Stomach smooth muscle (tissue), 2 donors: Measurements from ENCODE around the gene CYP4F8.

ENCODE experiments used
- H3K27ac ChIP-seq: one replicate; pipeline ENCODE4 v1.7.0; 2013; ENCODE audit warnings: mild to moderate bottlenecking, low read length, inconsistent platforms
- H3K27me3 ChIP-seq, 2 donors: one replicate each; pipeline ENCODE4 v1.7.0; 2013; ENCODE audit warnings: low read length in 2 of 2; ENCODE audit not compliant: insufficient read depth in 2 of 2, control insufficient read depth in 1 of 2
- H3K36me3 ChIP-seq, 2 donors: one replicate each; pipeline ENCODE4 v1.7.0; 2013; ENCODE audit warnings: low read length in 2 of 2; ENCODE audit not compliant: control insufficient read depth in 2 of 2, insufficient read depth in 2 of 2
- H3K4me1 ChIP-seq: one replicate; pipeline ENCODE4 v1.7.0; 2013; ENCODE audit warnings: low read length; ENCODE audit not compliant: control insufficient read depth, insufficient read depth
- H3K4me3 ChIP-seq, 2 donors: one replicate each; pipeline ENCODE4 v1.7.0; 2013; ENCODE audit warnings: low read length in 2 of 2
- H3K9ac ChIP-seq, 2 donors: one replicate each; pipeline ENCODE4 v1.7.0; 2013; ENCODE audit warnings: low read length in 2 of 2, mild to moderate bottlenecking in 1 of 2
- H3K9me3 ChIP-seq, 2 donors: one replicate each; pipeline ENCODE4 v1.7.0; 2013; ENCODE audit warnings: low read length in 2 of 2; ENCODE audit not compliant: control insufficient read depth in 2 of 2
- donor health status: healthy.
- donor health status: Pancreatic carcinoma.

The CYP4F8 gene

GRCh38 chr19:15614507-15615379, at the start of gene CYP4F8:
CYP4F8 (plus strand) TSS chr19:15615218; CDS start chr19:15615617, 399 bp downstream.
- Histone ChIP-seq H3K4me1 (no peaks in the 10 kb centered on the region), H3K4me3 (no peak within 1 kb of the TSS), H3K36me3 (no peaks in the 10 kb centered on the region), H3K27me3 (peaks cover 0 to 24% of the 10 kb centered on the region in 2 donors), H3K9me3 (no peaks in the 10 kb centered on the region), H3K27ac (no peak within 1 kb of the TSS), H3K9ac (no peak within 1 kb of the TSS)

DNA sequence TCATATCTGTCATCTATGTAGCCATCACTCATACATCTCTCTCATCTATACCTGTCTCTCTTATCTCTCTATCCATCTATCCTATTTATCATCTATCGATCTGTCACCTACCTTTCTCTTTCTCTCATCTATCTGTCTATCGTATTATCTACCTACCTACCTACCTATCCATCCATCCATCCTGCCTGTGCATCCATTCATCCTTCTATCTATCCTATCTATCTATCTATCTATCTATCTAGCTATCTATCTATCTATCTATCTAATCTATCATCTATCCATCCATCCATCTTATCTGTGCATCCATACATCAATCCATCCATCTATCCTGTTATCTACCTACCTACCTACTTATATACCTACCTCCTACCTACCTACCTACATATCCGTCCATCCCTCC, 44.6 kb upstream of the CYP4F8 start:
- Histone ChIP-seq H3K9ac (no peak overlapping the region), H3K27ac (no peak overlapping the region), H3K9me3 (no peaks in the 10 kb centered on the region), H3K4me3 (no peak overlapping the region), H3K36me3 (no peaks in the 10 kb centered on the region), H3K4me1 (no peaks in the 10 kb centered on the region), H3K27me3 (peaks cover 12 to 17% of the 10 kb centered on the region in 2 donors)

DNA sequence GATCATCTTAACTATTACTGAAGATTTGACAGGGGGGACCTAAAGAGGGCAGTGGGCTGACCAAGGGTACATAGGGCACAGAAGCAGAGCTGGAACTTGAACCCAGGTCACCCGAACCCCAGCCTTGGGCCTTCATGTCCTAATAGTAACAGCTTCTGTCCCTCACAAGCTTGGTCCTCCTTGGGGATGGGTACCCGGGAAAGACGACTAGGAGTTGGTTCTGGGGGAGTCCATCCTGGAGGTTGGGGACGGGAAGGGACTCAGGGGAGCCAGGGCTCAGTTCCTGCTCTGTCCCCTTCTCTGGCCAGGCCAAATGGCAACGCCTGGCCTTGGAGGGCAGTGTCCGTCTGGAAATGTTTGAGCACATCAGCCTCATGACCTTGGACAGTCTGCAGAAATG, 39.6 kb upstream of the CYP4F8 start:
- Histone ChIP-seq H3K4me3 (no peak overlapping the region), H3K9me3 (no peaks in the 10 kb centered on the region), H3K4me1 (no peaks in the 10 kb centered on the region), H3K27ac (no peak overlapping the region), H3K9ac (no peak overlapping the region), H3K36me3 (no peaks in the 10 kb centered on the region), H3K27me3 (peaks cover 7 to 12% of the 10 kb centered on the region in 2 donors)

GRCh38 chr19:15576526-15577156, 38.4 kb upstream of the CYP4F8 start:
- H3K9me3 ChIP-seq: no peaks in the 10 kb centered on the region
- no peaks in the 10 kb centered on the region for H3K4me1 ChIP-seq
- H3K27me3 ChIP-seq: peaks cover 3 to 10% of the 10 kb centered on the region in 2 donors
- H3K9ac ChIP-seq: no peak overlapping the region
- H3K4me3 ChIP-seq: no peak overlapping the region
- H3K27ac ChIP-seq: no peak overlapping the region
- H3K36me3 ChIP-seq: no peaks in the 10 kb centered on the region

GRCh38 chr19:15577184-15577771, 37.7 kb upstream of the CYP4F8 start:
- Histone ChIP-seq H3K9me3 (no peaks in the 10 kb centered on the region), H3K4me1 (no peaks in the 10 kb centered on the region), H3K9ac (no peak overlapping the region), H3K4me3 (no peak overlapping the region), H3K27me3 (peaks cover 0 to 10% of the 10 kb centered on the region in 2 donors), H3K36me3 (no peaks in the 10 kb centered on the region), H3K27ac (no peak overlapping the region)

DNA sequence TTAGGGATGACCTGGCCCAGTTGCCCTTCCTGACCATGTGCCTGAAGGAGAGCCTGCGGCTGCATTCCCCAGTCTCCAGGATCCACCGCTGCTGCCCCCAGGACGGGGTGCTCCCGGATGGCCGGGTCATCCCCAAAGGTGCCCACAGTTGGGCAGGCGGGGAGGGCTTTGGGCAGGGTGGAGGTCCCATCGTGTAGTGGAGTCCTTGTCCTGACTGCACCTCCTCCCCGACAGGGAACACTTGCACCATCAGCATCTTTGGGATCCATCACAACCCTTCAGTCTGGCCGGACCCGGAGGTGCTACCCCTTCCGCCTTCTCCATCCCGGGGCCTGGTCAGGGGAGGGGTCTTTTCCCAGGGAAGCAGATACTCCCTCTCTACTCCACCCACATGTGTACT, 31.7 kb upstream of the CYP4F8 start:
- Histone ChIP-seq H3K9me3 (no peaks in the 10 kb centered on the region), H3K27me3 (peaks cover 10 to 20% of the 10 kb centered on the region in 2 donors), H3K9ac (no peak overlapping the region), H3K36me3 (no peaks in the 10 kb centered on the region), H3K27ac (no peak overlapping the region), H3K4me1 (no peaks in the 10 kb centered on the region), H3K4me3 (no peak overlapping the region)

DNA sequence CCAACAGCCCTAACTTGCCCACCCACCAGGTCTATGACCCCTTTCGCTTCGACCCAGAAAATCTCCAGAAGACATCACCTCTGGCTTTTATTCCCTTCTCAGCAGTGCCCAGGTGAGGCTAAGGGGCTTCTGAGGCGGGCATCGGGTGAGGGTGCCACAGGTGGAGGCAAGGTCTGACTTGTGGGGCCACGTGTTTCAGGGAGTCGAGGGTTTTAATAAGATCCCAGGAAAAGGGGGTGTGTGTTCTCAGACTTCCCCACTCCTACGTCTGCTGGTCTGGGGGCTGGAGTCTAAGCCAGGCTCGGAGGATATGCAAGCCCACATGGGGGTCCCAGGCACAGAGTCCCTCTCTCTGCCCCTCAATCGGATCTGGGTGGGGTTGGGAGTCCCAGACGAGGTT, 30.9 kb upstream of the CYP4F8 start:
- Histone ChIP-seq H3K27ac (no peak overlapping the region), H3K36me3 (no peaks in the 10 kb centered on the region), H3K4me1 (no peaks in the 10 kb centered on the region), H3K9ac (no peak overlapping the region), H3K4me3 (no peak overlapping the region), H3K9me3 (no peaks in the 10 kb centered on the region), H3K27me3 (peaks cover 10 to 20% of the 10 kb centered on the region in 2 donors)

GRCh38 chr19:15584541-15585115, 30.4 kb upstream of the CYP4F8 start:
- Histone ChIP-seq H3K9me3 (no peaks in the 10 kb centered on the region), H3K4me1 (no peaks in the 10 kb centered on the region), H3K27ac (no peak overlapping the region), H3K4me3 (peak overlapping the region in 1 of 2 donors; percentile 40), H3K27me3 (peaks cover 10 to 20% of the 10 kb centered on the region in 2 donors), H3K36me3 (no peaks in the 10 kb centered on the region), H3K9ac (no peak overlapping the region)

DNA sequence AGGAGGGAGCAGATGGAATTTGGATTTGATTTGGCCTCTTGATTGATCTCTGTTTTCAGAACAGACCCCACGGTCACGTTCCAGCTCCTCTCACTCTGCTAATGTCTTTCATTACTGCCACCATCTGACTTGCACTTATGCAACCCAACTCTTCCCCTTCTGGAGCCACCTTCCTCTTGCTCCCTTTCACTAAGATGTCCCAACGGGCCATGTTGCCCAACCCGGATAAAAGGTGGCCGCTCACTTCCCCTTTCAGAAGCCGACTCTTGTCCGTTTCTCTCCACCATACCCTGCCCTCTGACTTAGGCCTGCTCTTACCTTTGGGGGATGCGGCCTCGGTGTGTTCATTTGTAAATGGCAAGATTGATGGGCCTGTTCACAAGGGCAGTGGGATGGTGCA, 27.4 kb upstream of the CYP4F8 start:
- Histone ChIP-seq H3K27me3 (peaks cover 10 to 30% of the 10 kb centered on the region in 2 donors), H3K36me3 (no peaks in the 10 kb centered on the region), H3K9me3 (peaks cover 0 to 8% of the 10 kb centered on the region in 2 donors), H3K4me1 (no peaks in the 10 kb centered on the region), H3K27ac (no peak overlapping the region), H3K9ac (no peak overlapping the region), H3K4me3 (no peak overlapping the region)

DNA sequence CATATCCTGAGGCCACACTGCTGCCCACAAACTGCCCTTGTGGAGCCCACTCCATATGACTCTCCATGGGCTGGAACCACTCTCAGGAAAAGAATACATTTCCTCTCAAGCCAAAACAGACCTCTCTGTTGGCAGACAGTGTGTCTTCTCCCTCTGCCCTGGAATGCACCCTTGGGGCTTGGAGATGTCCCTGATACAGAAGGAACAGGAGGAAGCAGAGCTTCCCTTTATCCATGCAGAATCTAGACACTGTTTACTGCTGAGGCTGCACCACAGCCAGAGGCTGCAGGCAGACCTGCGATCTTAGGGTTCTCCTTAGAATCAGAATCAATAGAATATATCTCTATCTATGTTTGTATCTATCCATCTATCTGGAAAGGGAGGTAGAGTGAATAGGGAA, 26.8 kb upstream of the CYP4F8 start:
- no peaks in the 10 kb centered on the region for H3K36me3 ChIP-seq
- H3K27me3 ChIP-seq: peaks cover 10 to 27% of the 10 kb centered on the region in 2 donors
- H3K27ac ChIP-seq: no peak overlapping the region
- peaks cover 0 to 8% of the 10 kb centered on the region in 2 donors for H3K9me3 ChIP-seq
- H3K9ac ChIP-seq: no peak overlapping the region
- no peak overlapping the region for H3K4me3 ChIP-seq
- no peaks in the 10 kb centered on the region for H3K4me1 ChIP-seq
